ENCODE data around the gene BCL2. TPM values are rescaled to one million over a fixed set of nuclear protein-coding genes. Genes with fewer than 3 reads are reported as not detected.

BCL2 gene
- total RNA-seq, 1 experiment from 2014 or later = 2.6 TPM

DNA sequence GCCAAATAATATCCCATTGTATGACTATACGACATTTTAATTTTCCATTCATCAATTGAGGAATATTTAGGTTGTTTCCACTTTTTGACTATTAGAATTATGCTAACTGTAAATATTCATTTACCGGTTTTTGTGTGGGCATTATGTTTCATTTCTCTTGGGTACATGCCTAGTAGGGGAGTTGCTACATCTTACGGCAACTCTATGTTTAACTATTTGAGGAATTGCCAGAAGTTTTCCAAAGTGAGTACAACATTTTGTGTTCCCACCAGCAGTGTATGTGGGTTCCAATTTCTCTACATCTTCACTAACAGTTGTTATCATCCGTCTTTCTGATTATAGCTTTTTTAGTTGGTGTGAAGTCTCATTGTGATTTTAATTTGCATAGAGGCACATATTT lies 49.0 kb upstream of the BCL2 start:
- peaks cover 24% of the 10 kb centered on the region for H3K36me3 Mint-ChIP-seq
- no peak for ATAC-seq
- ChIA-PET POLR2A (no interaction called here), CTCF (no interaction called here)
- H3K4me1 Mint-ChIP-seq = peaks cover 17% of the 10 kb centered on the region
- no peaks in the 10 kb centered on the region for H3K27me3 Mint-ChIP-seq (ENCODE audit: low read depth)
- peak overlapping the region; percentile 79 for H3K27ac Mint-ChIP-seq
- peak overlapping the region; percentile 73 for H3K4me3 Mint-ChIP-seq
- TF ChIP-seq ESRRA (CRISPR knock-in tag; IDR thresholded peaks at IDR 0.05; ENCODE audit: borderline replicate concordance) = no peak
- no peak for DNase-seq (ENCODE audit: low spot score)
- H3K9me3 Mint-ChIP-seq = peaks cover 30% of the 10 kb centered on the region

- ATAC-seq (peak; percentile 90), DNase-seq (ENCODE audit: low spot score) (peak; percentile 94)
- Mint-ChIP-seq H3K9me3 (peaks cover 29% of the 10 kb centered on the region), H3K36me3 (peaks cover 33% of the 10 kb centered on the region), H3K4me1 (peaks cover 17% of the 10 kb centered on the region), H3K4me3 (peak within 1 kb of the TSS; percentile 93), H3K27me3 (ENCODE audit: low read depth) (no peaks in the 10 kb centered on the region), H3K27ac (peak within 1 kb of the TSS; percentile 85)
- ChIA-PET CTCF (interaction anchor here (1.1 kb wide), 1 partner anchor 27 kb away, joined by 3 read pairs; no protein-coding TSS in a partner anchor), POLR2A (interaction anchor here (0.9 kb wide), 1 partner anchor 70 kb away, joined by 3 read pairs; no protein-coding TSS in a partner anchor)
- 0 out of 2 replicates have a peak, but pooled peaks have one; percentile 28 for TF ChIP-seq JUN (CRISPR knock-in tag; IDR thresholded peaks at IDR 0.05)
- TF ChIP-seq, protein P1, sequence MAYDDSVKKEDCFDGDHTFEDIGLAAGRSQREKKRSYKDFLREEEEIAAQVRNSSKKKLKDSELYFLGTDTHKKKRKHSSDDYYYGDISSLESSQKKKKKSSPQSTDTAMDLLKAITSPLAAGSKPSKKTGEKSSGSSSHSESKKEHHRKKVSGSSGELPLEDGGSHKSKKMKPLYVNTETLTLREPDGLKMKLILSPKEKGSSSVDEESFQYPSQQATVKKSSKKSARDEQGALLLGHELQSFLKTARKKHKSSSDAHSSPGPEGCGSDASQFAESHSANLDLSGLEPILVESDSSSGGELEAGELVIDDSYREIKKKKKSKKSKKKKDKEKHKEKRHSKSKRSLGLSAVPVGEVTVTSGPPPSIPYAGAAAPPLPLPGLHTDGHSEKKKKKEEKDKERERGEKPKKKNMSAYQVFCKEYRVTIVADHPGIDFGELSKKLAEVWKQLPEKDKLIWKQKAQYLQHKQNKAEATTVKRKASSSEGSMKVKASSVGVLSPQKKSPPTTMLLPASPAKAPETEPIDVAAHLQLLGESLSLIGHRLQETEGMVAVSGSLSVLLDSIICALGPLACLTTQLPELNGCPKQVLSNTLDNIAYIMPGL (CRISPR knock-in tag; IDR thresholded peaks at IDR 0.05) = peak; percentile 87; the same call in 1 of the 2 replicates
- TF ChIP-seq ZNF671 (CRISPR knock-in tag; IDR thresholded peaks at IDR 0.05) = no peak
- TF ChIP-seq FOXP1 (CRISPR knock-in tag; IDR thresholded peaks at IDR 0.05; ENCODE audit: borderline replicate concordance) = no peak; the same call in 1 of the 2 replicates
- TF ChIP-seq SOX15 (CRISPR knock-in tag; IDR thresholded peaks at IDR 0.05) = no peak
- TF ChIP-seq ZMAT4 (CRISPR knock-in tag; IDR thresholded peaks at IDR 0.05) = no peak
- no peak for TF ChIP-seq TEAD4 (CRISPR knock-in tag; IDR thresholded peaks at IDR 0.05)
- peak; percentile 59; the same call in 1 of the 2 replicates for TF ChIP-seq E2F5 (CRISPR knock-in tag; IDR thresholded peaks at IDR 0.05)
- TF ChIP-seq NFYB (CRISPR knock-in tag; conservative IDR thresholded peaks at IDR 0.05; ENCODE audit: low read depth) = no peak
- no peak for TF ChIP-seq ZNF232 (CRISPR knock-in tag; IDR thresholded peaks at IDR 0.05)
- TF ChIP-seq ZNF317 (CRISPR knock-in tag; IDR thresholded peaks at IDR 0.05; ENCODE audit: borderline replicate concordance, low read depth) = peak; percentile 46; the same call in 1 of the 2 replicates
- TF ChIP-seq OVOL2 (CRISPR knock-in tag; IDR thresholded peaks at IDR 0.05; ENCODE audit: borderline replicate concordance) = no peak
- no peak for TF ChIP-seq NR1H2 (CRISPR knock-in tag; IDR thresholded peaks at IDR 0.05)
- TF ChIP-seq, protein P2, sequence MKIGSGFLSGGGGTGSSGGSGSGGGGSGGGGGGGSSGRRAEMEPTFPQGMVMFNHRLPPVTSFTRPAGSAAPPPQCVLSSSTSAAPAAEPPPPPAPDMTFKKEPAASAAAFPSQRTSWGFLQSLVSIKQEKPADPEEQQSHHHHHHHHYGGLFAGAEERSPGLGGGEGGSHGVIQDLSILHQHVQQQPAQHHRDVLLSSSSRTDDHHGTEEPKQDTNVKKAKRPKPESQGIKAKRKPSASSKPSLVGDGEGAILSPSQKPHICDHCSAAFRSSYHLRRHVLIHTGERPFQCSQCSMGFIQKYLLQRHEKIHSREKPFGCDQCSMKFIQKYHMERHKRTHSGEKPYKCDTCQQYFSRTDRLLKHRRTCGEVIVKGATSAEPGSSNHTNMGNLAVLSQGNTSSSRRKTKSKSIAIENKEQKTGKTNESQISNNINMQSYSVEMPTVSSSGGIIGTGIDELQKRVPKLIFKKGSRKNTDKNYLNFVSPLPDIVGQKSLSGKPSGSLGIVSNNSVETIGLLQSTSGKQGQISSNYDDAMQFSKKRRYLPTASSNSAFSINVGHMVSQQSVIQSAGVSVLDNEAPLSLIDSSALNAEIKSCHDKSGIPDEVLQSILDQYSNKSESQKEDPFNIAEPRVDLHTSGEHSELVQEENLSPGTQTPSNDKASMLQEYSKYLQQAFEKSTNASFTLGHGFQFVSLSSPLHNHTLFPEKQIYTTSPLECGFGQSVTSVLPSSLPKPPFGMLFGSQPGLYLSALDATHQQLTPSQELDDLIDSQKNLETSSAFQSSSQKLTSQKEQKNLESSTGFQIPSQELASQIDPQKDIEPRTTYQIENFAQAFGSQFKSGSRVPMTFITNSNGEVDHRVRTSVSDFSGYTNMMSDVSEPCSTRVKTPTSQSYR (CRISPR knock-in tag; IDR thresholded peaks at IDR 0.05) = no peak
- TF ChIP-seq TCF7 (CRISPR knock-in tag; IDR thresholded peaks at IDR 0.05; ENCODE audit: low read depth) = no peak
- no peak for TF ChIP-seq ZNF512 (CRISPR knock-in tag; IDR thresholded peaks at IDR 0.05; ENCODE audit: borderline replicate concordance)
- TF ChIP-seq, protein P3, sequence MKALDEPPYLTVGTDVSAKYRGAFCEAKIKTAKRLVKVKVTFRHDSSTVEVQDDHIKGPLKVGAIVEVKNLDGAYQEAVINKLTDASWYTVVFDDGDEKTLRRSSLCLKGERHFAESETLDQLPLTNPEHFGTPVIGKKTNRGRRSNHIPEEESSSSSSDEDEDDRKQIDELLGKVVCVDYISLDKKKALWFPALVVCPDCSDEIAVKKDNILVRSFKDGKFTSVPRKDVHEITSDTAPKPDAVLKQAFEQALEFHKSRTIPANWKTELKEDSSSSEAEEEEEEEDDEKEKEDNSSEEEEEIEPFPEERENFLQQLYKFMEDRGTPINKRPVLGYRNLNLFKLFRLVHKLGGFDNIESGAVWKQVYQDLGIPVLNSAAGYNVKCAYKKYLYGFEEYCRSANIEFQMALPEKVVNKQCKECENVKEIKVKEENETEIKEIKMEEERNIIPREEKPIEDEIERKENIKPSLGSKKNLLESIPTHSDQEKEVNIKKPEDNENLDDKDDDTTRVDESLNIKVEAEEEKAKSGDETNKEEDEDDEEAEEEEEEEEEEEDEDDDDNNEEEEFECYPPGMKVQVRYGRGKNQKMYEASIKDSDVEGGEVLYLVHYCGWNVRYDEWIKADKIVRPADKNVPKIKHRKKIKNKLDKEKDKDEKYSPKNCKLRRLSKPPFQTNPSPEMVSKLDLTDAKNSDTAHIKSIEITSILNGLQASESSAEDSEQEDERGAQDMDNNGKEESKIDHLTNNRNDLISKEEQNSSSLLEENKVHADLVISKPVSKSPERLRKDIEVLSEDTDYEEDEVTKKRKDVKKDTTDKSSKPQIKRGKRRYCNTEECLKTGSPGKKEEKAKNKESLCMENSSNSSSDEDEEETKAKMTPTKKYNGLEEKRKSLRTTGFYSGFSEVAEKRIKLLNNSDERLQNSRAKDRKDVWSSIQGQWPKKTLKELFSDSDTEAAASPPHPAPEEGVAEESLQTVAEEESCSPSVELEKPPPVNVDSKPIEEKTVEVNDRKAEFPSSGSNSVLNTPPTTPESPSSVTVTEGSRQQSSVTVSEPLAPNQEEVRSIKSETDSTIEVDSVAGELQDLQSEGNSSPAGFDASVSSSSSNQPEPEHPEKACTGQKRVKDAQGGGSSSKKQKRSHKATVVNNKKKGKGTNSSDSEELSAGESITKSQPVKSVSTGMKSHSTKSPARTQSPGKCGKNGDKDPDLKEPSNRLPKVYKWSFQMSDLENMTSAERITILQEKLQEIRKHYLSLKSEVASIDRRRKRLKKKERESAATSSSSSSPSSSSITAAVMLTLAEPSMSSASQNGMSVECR (CRISPR knock-in tag; IDR thresholded peaks at IDR 0.05; ENCODE audit: borderline replicate concordance) = peak; percentile 61; the same call in 1 of the 2 replicates
- peak; percentile 51 for TF ChIP-seq MAX (CRISPR knock-in tag; IDR thresholded peaks at IDR 0.05)
- TF ChIP-seq TP53 (CRISPR knock-in tag; IDR thresholded peaks at IDR 0.05) = peak; percentile 4
- no peak for TF ChIP-seq NFE2L1 (CRISPR knock-in tag; IDR thresholded peaks at IDR 0.05)
Measured at GRCh38 chr18:63367053-63367953, 47.7 kb upstream of the BCL2 start, which contains the start of gene KDSR. Gene KDSR, minus strand, starts transcription at chr18:63367206. Its CDS starts 88 bp downstream, at chr18:63367118.
